Lung (tissue), 12 donors: Measurements from ENCODE around the gene ARHGAP15. TPM values are rescaled to one million over a fixed set of nuclear protein-coding genes. Genes with fewer than 3 reads are reported as not detected.

Experiments
- ATAC-seq: fragments of 200-7000 bp; cut with Tn5 transposase; one replicate; pipeline ENCODE4 v1.9.1; 2020; ENCODE audit warnings: moderate number of reproducible peaks; ENCODE audit not compliant: insufficient read depth, low FRiP score
- DNase-seq, 3 donors: peaks; one replicate each; pipeline ENCODE4 v3.0.0-alpha.2; 2013 to 2017
- H3K27ac ChIP-seq, 2 donors: one replicate each; pipeline ENCODE4 v1.5.1; 2013; ENCODE audit warnings: mild to moderate bottlenecking in 2 of 2, moderate library complexity in 2 of 2, control low read depth in 1 of 2, inconsistent platforms in 1 of 2, low read depth in 1 of 2, low read length in 1 of 2
- H3K27me3 ChIP-seq, 3 donors: one replicate each; pipeline ENCODE4 v1.5.1; 2013; ENCODE audit warnings: low read length in 2 of 3; ENCODE audit not compliant: control insufficient read depth in 3 of 3, insufficient read depth in 3 of 3
- H3K36me3 ChIP-seq, 4 donors: one replicate each; pipeline ENCODE4 v1.5.1; 2013; ENCODE audit warnings: low read length in 4 of 4, mild to moderate bottlenecking in 1 of 4, moderate library complexity in 1 of 4; ENCODE audit not compliant: control insufficient read depth in 4 of 4, insufficient read depth in 4 of 4
- H3K4me1 ChIP-seq, 5 donors: one replicate each; pipeline ENCODE4 v1.5.1; 2013; ENCODE audit warnings: low read length in 5 of 5, mild to moderate bottlenecking in 2 of 5, moderate library complexity in 1 of 5; ENCODE audit not compliant: control insufficient read depth in 5 of 5, insufficient read depth in 5 of 5
- H3K4me3 ChIP-seq: one replicate; pipeline ENCODE4 v1.5.1; 2013; ENCODE audit warnings: mild to moderate bottlenecking, control low read depth, moderate library complexity
- H3K9ac ChIP-seq, 2 donors: one replicate each; pipeline ENCODE4 v1.5.1; 2013; ENCODE audit warnings: low read length in 2 of 2, control low read depth in 1 of 2; ENCODE audit not compliant: insufficient read depth in 1 of 2
- H3K9me3 ChIP-seq, 4 donors: one replicate each; pipeline ENCODE4 v1.5.1; 2013; ENCODE audit warnings: low read length in 3 of 4, mild to moderate bottlenecking in 1 of 4, moderate library complexity in 1 of 4; ENCODE audit not compliant: control insufficient read depth in 4 of 4, insufficient read depth in 3 of 4
- WGBS, 2 donors: extraction: QIAGEN DNeasy Blood & Tissue Kit; methylation state at CpG; one replicate each; pipeline ENCODE4 v1.1.7; 2013; 5-methylcytosine and 5-hydroxymethylcytosine counted together
- polyA plus RNA-seq, 2 donors: library from polyadenylated mRNA; stranded (reverse); fragments of 200-250 nt; gene quantifications; one replicate each; pipeline ENCODE4 v1.2.1, GENCODE V29; 2013
- total RNA-seq, 2 donors: library from RNA; depleted of rRNA in 1 of 2; stranded (reverse); fragments of >200 nt in 1 of 2; gene quantifications; one replicate each; pipeline ENCODE4 v1.2.1, GENCODE V29; 2014 to 2021
- TF ChIP-seq, protein P1 (sequence below): IDR thresholded peaks from 2 replicates; pipeline ENCODE4 v1.5.1; 2012; ENCODE audit warnings: mild to moderate bottlenecking; ENCODE audit errors: control extremely low read depth, extremely low read depth
- donor health status: control.
- donor health status: control.
- donor health status: Bipolar disorder and iron deficiency.
- donor health status: healthy.
- donor health status: DM: yes; HTN: yes; CAD: no.

The ARHGAP15 gene
- total and polyA plus RNA-seq, 4 donors = 5.9 to 74.3 (median 13.2) TPM

DNA sequence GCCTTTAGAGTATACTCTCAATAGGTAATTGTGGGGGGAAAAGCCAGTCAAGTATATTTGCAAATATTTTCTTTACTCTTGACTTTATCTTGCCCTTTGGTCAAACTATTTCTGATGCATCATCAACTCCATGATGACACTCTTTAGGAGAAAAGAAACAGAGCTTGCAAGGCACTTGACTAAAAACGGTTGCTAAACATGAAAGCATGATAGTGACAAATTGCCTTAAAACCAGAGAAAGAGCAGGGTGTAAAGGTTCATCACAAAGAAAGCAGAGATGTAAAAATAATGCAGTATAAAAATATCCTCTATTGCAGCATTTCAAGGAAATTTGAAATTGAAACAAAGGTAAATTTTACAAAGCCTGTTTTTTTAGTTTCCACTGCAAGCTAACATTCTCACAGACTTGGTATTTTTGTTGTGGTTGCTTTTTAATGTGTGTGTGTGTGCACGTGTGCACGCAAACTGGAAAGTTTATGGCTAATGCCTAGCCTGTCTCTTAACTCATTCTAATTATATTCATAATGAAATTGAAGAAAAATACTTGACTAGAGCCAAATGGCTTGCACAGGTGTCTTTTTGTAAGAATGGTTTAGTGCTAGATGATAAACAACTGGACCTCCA lies 503.6 kb downstream of the ARHGAP15 start:
- TF ChIP-seq, protein P1, sequence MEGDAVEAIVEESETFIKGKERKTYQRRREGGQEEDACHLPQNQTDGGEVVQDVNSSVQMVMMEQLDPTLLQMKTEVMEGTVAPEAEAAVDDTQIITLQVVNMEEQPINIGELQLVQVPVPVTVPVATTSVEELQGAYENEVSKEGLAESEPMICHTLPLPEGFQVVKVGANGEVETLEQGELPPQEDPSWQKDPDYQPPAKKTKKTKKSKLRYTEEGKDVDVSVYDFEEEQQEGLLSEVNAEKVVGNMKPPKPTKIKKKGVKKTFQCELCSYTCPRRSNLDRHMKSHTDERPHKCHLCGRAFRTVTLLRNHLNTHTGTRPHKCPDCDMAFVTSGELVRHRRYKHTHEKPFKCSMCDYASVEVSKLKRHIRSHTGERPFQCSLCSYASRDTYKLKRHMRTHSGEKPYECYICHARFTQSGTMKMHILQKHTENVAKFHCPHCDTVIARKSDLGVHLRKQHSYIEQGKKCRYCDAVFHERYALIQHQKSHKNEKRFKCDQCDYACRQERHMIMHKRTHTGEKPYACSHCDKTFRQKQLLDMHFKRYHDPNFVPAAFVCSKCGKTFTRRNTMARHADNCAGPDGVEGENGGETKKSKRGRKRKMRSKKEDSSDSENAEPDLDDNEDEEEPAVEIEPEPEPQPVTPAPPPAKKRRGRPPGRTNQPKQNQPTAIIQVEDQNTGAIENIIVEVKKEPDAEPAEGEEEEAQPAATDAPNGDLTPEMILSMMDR = no peak

DNA sequence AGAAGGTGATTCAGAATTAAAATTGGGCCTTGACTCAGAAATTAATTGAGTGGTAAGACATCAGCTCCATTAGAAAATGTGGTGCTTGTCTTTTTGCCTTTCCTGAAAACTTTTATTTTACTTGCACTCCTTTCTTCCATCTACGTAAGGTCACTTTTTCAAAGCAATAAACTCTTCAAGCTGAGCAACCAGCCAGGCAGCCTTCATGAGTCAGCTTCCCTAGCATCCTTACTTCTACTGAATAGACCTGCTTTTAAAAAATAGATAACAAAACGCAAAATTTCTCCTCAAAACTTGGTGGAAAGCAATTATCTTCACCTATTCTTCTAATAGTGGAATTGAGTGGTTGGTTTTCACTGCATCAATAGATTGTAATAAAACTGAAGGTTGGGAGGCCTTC lies 504.2 kb downstream of the ARHGAP15 start:
- no peaks in the 10 kb centered on the region for H3K4me1 ChIP-seq
- no peak overlapping the region for H3K4me3 ChIP-seq
- ATAC-seq (no peak), DNase-seq (no peak)
- H3K27me3 ChIP-seq = no peaks in the 10 kb centered on the region
- WGBS, 2 donors = 24 to 44% methylated on average over 2 of the region's 2 CpGs
- H3K9me3 ChIP-seq = peaks cover 0 to 2% (median 0%) of the 10 kb centered on the region in 4 donors
- TF ChIP-seq, protein P1 = no peak
- H3K27ac ChIP-seq = no peak overlapping the region
- H3K36me3 ChIP-seq = peaks cover 0 to 6% (median 0%) of the 10 kb centered on the region in 4 donors
- H3K9ac ChIP-seq = no peak overlapping the region

More for the DNA sequence above, 503.6 kb downstream of the ARHGAP15 start:
- ATAC-seq (no peak), DNase-seq (no peak)
- 79 to 95% methylated on average over 3 of the region's 3 CpGs for WGBS, 2 donors
- Histone ChIP-seq H3K36me3 (peaks cover 0 to 6% (median 2%) of the 10 kb centered on the region in 4 donors), H3K9ac (no peak overlapping the region), H3K9me3 (peaks cover 0 to 2% (median 0%) of the 10 kb centered on the region in 4 donors), H3K27ac (no peak overlapping the region), H3K4me3 (no peak overlapping the region), H3K4me1 (no peaks in the 10 kb centered on the region), H3K27me3 (no peaks in the 10 kb centered on the region)

DNA sequence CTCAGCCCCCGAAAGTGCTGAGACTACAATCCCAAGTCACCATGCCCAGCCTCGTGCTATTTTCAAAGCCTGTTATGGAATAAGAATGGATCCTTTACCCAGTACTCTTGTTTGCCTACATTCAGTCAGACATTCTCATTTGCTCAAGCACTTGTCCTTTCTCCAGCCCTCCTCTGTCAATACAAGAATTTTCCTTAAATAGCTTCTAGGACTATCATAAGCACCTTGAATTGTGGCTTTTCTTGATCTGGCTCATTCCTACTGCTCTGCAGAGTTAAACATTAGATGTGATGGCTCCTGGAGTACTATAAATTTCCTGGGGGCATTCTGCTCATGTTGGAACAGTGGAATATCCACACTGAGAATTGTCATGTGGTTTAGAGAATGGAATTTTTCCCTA lies 506.1 kb downstream of the ARHGAP15 start:
- H3K9me3 ChIP-seq = peaks cover 0 to 2% (median 0%) of the 10 kb centered on the region in 4 donors
- no peak for ATAC-seq
- TF ChIP-seq, protein P1 = no peak

More for the DNA sequence above, 506.1 kb downstream of the ARHGAP15 start:
- H3K9ac ChIP-seq = no peak overlapping the region
- 71 to 81% methylated on average over 2 of the region's 2 CpGs for WGBS, 2 donors
- no peak overlapping the region for H3K27ac ChIP-seq
- no peak overlapping the region for H3K4me3 ChIP-seq
- H3K27me3 ChIP-seq = no peaks in the 10 kb centered on the region
- H3K36me3 ChIP-seq = peaks cover 0 to 6% (median 0%) of the 10 kb centered on the region in 4 donors
- DNase-seq = peak in 2 of 3 donors; percentile 46 to 69
- peaks cover 0 to 5% (median 0%) of the 10 kb centered on the region in 5 donors for H3K4me1 ChIP-seq
